Tibial nerve (tissue), 4 donors: ENCODE data around the gene STX8. TPM values are rescaled to one million over a fixed set of nuclear protein-coding genes. Genes with fewer than 3 reads are reported as not detected.
A peak's percentile ranks its signal among the peaks of the same experiment; 100 is the strongest.

Source experiments
- DNase-seq, 2 donors: peaks; one replicate each; pipeline ENCODE4 v3.0.0-alpha.2; 2019; ENCODE audit warnings: low spot score in 2 of 2
- H3K27ac ChIP-seq, 4 donors: fragments of 200-600 bp; sonication (generic) in 3 of 4; one replicate each; pipeline ENCODE4 v1.5.1; 2017 to 2019; ENCODE audit warnings: mild to moderate bottlenecking in 1 of 4
- H3K27me3 ChIP-seq, 2 donors: fragments of 200-600 bp; sonication (generic) in 1 of 2; one replicate each; pipeline versions ENCODE4 v1.5.1 to v1.6.0; 2017 to 2019
- H3K36me3 ChIP-seq, 3 donors: fragments of 200-600 bp; sonication (generic); one replicate each; pipeline ENCODE4 v1.5.1; 2018 to 2019
- H3K4me1 ChIP-seq, 4 donors: fragments of 200-600 bp; sonication (generic) in 3 of 4; one replicate each; pipeline ENCODE4 v1.5.1; 2017 to 2019
- H3K4me3 ChIP-seq, 4 donors: fragments of 200-600 bp; sonication (generic) in 3 of 4; one replicate each; pipeline ENCODE4 v1.5.1; 2017 to 2019; ENCODE audit warnings: mild to moderate bottlenecking in 1 of 4, moderate library complexity in 1 of 4
- H3K9me3 ChIP-seq, 4 donors: fragments of 200-600 bp; sonication (generic) in 3 of 4; one replicate each; pipeline ENCODE4 v1.5.1; 2017 to 2019
- CTCF ChIP-seq, 5 experiments: fragments of 200-600 bp in 3 of 5; fragments of 450-650 bp in 2 of 5; sonication (generic) in 3 of 5; IDR thresholded peaks; one replicate each; pipeline ENCODE4 v1.5.1; 2016 to 2019; ENCODE audit warnings: antibody characterized with exemption in 5 of 5, mild to moderate bottlenecking in 3 of 5, moderate library complexity in 2 of 5
- EP300 ChIP-seq, 2 donors: sonication (generic); formaldehyde crosslinking; IDR thresholded peaks; one replicate each; pipeline ENCODE4 v1.6.1; 2017; ENCODE audit warnings: antibody characterized with exemption in 2 of 2, mild to moderate bottlenecking in 1 of 2
- POLR2A ChIP-seq, 2 donors: fragments of 450-650 bp; IDR thresholded peaks; one replicate each; pipeline ENCODE4 v1.6.1; 2017; ENCODE audit warnings: antibody characterized with exemption in 2 of 2, mild to moderate bottlenecking in 2 of 2, moderate library complexity in 2 of 2
- WGBS, 2 donors: methylation state at CpG; one replicate each; pipeline ENCODE4 v1.1.5; 2018; 5-methylcytosine and 5-hydroxymethylcytosine counted together
- total RNA-seq, 4 donors: library from RNA; depleted of rRNA; stranded (reverse); fragments of >200 nt; gene quantifications; one replicate each; pipeline ENCODE4 v1.1.0, GENCODE V29; 2016

The STX8 gene
- total RNA-seq, 4 donors from 2014 or later: 57.7 to 97.2 (median 69.1) TPM

GRCh38 chr17:9249245-9249953 is 326.2 kb downstream of the STX8 start:
- no peak overlapping the region for H3K27ac ChIP-seq
- TF ChIP-seq CTCF (IDR thresholded peaks at IDR 0.05) (no peak), POLR2A (IDR thresholded peaks at IDR 0.05) (no peak)
- no peak for DNase-seq
- no peaks in the 10 kb centered on the region for H3K27me3 ChIP-seq
- WGBS, 2 donors: 82 to 90% methylated on average over 21 of the region's 21 CpGs
- H3K4me1 ChIP-seq: peaks cover 0 to 20% (median 0%) of the 10 kb centered on the region in 4 donors
- H3K9me3 ChIP-seq: no peaks in the 10 kb centered on the region
- no peak overlapping the region for H3K4me3 ChIP-seq
- H3K36me3 ChIP-seq: peaks cover 0 to 14% (median 0%) of the 10 kb centered on the region in 3 donors

- DNase-seq: no peak
- peaks cover 0 to 34% (median 4%) of the 10 kb centered on the region in 4 donors for H3K4me1 ChIP-seq
- H3K27ac ChIP-seq: peak overlapping the region in 2 of 4 donors; percentile 64 to 67
- WGBS, 2 donors: 54 to 57% methylated on average over 21 of the region's 21 CpGs
- H3K9me3 ChIP-seq: no peaks in the 10 kb centered on the region
- H3K27me3 ChIP-seq: no peaks in the 10 kb centered on the region
- H3K36me3 ChIP-seq: peaks cover 0 to 14% (median 0%) of the 10 kb centered on the region in 3 donors
- TF ChIP-seq POLR2A (IDR thresholded peaks at IDR 0.05) (no peak), EP300 (IDR thresholded peaks at IDR 0.05) (peak in 1 of 2 donors; percentile 27)
- no peak overlapping the region for H3K4me3 ChIP-seq
Measured at GRCh38 chr17:9247401-9247938, 328.1 kb downstream of the STX8 start.

GRCh38 chr17:9244066-9245052 is 331.3 kb downstream of the STX8 start:
- H3K27me3 ChIP-seq: no peaks in the 10 kb centered on the region
- DNase-seq: no peak
- peaks cover 0 to 62% (median 26%) of the 10 kb centered on the region in 4 donors for H3K4me1 ChIP-seq
- H3K36me3 ChIP-seq: peaks cover 0 to 11% (median 0%) of the 10 kb centered on the region in 3 donors
- H3K9me3 ChIP-seq: no peaks in the 10 kb centered on the region
- WGBS, 2 donors: 61 to 70% methylated on average over 18 to 21 of the region's 21 CpGs
- peak overlapping the region; percentile 22 to 97 (median 66) for H3K27ac ChIP-seq
- no peak overlapping the region for H3K4me3 ChIP-seq
- TF ChIP-seq CTCF (IDR thresholded peaks at IDR 0.05) (no peak), EP300 (IDR thresholded peaks at IDR 0.05) (no peak), POLR2A (IDR thresholded peaks at IDR 0.05) (no peak)

- H3K27ac ChIP-seq: peak overlapping the region; percentile 7 to 97 (median 82)
- peaks cover 0 to 63% (median 32%) of the 10 kb centered on the region in 4 donors for H3K4me1 ChIP-seq
- no peak for DNase-seq
- no peaks in the 10 kb centered on the region for H3K27me3 ChIP-seq
- no peak overlapping the region for H3K4me3 ChIP-seq
- WGBS, 2 donors: 78 to 90% methylated on average over 8 of the region's 8 CpGs
- peaks cover 0 to under 1% (median 0%) of the 10 kb centered on the region in 3 donors for H3K36me3 ChIP-seq
- TF ChIP-seq EP300 (IDR thresholded peaks at IDR 0.05) (no peak), POLR2A (IDR thresholded peaks at IDR 0.05) (no peak), CTCF (IDR thresholded peaks at IDR 0.05) (no peak)
- H3K9me3 ChIP-seq: no peaks in the 10 kb centered on the region
Measured at GRCh38 chr17:9242983-9243382, 332.6 kb downstream of the STX8 start.

- Histone ChIP-seq H3K36me3 (no peaks in the 10 kb centered on the region), H3K9me3 (no peaks in the 10 kb centered on the region), H3K27me3 (no peaks in the 10 kb centered on the region), H3K4me3 (no peak overlapping the region), H3K4me1 (peaks cover 0 to 58% (median 32%) of the 10 kb centered on the region in 4 donors), H3K27ac (peak overlapping the region in 3 of 4 donors; percentile 94 to 99 (median 97))
- 68 to 73% methylated on average over 12 to 16 of the region's 16 CpGs for WGBS, 2 donors
- no peak for DNase-seq
- TF ChIP-seq EP300 (IDR thresholded peaks at IDR 0.05): no peak
- no peak for TF ChIP-seq CTCF (IDR thresholded peaks at IDR 0.05)
- no peak for TF ChIP-seq POLR2A (IDR thresholded peaks at IDR 0.05)
Measured at GRCh38 chr17:9242497-9242881, 333.1 kb downstream of the STX8 start.
